ENCODE measurements around the gene HJV.

HJV gene

GRCh38 chr1:146020058-146021049 is 1.2 kb downstream of the HJV start:
- no peak for DNase-seq

DNA sequence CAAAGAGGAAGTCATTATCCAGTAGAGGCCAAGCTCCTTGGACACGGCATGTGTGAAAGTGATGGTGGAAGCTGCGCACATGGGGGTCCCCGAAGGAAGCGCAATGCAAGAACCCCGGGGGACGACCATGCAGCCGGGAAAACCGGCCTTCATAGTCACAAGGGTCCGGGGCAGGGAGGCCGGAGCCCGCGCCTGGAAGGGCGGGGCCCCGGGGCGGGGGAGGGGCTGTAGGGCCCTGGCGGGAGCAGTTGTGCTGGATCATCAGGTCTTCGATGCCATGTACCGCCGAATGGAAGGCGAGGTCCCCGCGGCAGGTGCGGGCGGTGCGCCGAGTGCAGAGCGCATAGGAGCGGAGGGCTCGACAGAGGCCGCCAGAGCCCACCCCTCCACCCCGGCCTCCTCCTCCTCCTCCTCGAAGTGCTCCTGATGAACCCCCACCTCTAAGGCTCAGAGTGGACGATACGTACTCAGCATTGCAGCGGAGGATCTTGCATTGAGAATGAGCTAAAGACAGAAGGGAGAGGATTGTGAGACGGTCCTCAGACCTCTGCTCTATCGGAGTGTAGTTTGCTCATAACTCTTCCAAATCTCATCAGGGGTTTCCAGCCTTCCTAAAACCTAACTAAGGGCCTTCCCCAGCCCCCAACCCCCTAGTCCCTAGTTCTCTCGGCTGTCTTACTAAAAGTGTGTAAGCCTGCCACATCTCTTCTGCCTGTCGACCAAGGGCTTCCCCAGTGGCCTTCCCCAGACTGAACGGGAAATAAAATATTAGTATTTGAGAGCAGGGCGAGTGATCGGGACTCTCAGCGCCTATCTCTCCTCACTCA is 2.1 kb downstream of the HJV start:
- DNase-seq = no peak

GRCh38 chr1:146016891-146017290 is 4.6 kb downstream of the HJV start:
- DNase-seq = no peak

DNA sequence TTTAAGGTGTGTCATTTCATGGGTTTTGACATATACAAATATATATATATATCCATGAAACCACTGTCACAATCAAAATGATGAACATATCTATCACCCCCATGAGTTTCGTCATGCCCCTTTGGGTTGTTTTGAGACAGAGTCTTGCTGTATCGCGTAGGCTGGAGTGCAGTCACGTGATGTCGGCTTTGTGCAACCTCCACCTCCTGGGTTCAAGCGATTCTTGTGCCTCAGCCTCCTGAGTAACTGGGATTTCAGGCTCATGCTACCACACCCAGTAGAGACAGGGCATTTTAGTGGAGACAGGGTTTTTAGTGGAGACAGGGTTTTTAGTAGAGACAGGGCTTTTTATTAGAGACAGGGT is 8.0 kb downstream of the HJV start:
- DNase-seq = no peak

DNA sequence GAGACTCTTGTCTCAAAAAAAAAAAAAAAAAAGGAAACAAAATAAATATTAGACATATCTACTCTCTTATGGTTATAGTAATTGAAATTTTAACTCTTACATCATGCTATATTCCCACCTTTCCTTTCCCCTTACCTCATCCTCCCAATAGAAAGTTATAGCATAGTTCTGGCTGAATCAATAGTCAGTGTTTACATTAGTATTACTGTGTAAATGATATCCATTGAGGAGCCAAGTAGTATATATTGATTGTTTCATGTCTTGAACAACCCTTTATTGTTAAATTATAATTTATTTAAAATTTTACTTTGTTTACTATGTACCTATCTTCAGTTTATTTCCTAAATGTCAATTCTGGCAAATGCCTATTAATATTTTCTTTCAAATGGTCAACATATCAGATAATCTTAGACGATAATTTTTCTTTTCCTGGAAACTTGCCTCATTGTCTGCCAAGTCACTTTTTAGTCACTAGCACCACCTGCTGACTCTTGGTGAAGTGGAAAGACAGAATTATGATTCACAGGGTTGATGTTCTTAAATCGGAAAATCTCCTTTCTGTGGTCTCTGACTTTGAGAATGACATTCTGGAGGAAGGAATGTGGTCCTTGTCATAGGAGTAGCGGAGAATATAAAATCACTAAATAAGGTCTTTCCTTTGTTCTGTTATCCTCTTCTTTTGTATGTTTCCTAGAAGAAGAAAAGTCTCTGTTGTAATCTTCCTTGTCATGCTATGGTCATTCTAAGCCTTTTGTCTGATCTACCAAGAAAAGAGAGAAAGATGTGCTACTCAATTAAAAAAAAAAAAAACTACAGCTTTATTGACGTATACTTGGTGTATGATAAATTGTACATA is 8.6 kb downstream of the HJV start:
- DNase-seq = peak; percentile 59

DNA sequence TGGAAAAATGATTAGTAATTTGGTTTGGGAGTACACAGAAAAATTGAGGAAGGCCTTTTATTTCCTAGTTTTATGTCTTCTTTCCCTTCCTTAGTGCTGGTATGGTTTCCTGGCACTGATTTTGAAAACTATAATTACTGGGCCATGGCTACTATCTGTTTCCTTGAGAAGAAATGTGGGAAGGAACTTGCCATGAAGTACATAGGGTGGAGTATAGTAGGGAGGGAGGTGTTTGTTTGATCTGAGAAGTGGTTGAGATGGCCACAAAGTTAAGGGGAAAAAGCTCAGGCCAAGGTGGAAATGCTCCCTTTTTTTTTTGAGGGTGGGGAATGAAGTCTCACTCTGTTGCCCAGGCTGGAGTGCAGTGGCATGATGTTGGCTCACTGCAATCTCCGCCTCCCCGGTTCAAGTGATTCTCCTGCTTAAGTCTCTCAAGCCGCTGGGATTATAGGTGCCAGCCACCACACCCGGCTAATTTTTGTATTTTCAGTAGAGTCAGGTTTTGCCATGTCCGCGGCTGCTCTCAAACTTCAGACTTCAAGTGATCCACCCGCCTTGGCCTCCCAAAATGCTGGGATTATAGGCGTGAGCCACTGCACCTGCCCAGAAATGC is 11.3 kb downstream of the HJV start:
- no peak for DNase-seq

- DNase-seq = no peak
Measured at GRCh38 chr1:146007489-146008133, 13.9 kb downstream of the HJV start.

- no peak for DNase-seq
Measured at GRCh38 chr1:146001709-146002108, 19.8 kb downstream of the HJV start.

GRCh38 chr1:145999321-146000024 is 22.1 kb downstream of the HJV start:
- peak; percentile 86 for DNase-seq

- DNase-seq = no peak
Measured at GRCh38 chr1:145997718-145998023, 23.9 kb downstream of the HJV start.

GRCh38 chr1:145997016-145997717 is 24.4 kb downstream of the HJV start:
- no peak for DNase-seq

DNA sequence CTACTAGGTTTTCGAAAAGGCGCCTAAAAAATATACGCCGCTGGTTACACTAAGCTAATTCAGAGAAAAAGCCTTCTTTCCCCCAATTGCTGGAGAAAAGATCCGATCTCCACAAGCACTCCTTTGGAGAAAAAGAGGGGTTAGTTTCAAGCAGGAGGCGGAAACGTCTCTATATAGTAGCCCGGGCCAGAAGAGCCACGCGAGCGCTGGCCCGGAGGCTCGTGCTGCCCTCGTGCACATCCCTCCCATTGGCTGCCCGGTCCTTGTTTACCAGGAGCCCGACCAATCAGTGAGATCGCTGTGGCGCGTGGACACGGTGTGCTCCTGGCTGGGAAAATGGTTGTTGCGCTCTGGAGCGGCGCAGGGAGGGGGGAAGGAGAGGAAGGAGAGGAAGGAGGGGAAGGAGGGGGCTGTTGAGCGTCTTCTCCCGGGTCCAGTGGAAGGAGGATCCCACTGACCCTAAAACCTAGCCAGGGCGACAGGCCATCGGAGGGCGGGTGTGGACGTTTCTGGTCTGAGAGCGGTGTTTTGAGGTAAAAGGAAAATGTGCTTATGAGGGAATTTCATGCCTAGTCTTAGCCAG is 25.0 kb downstream of the HJV start, which contains the start of gene TXNIP:
TSS of gene TXNIP (minus strand) at position 147 of the 583 bp plus-strand sequence. CDS start 313 bp downstream, outside the sequence.
- DNase-seq = peak; percentile 97

GRCh38 chr1:145995964-145996432 is 25.5 kb downstream of the HJV start:
- no peak for DNase-seq

DNA sequence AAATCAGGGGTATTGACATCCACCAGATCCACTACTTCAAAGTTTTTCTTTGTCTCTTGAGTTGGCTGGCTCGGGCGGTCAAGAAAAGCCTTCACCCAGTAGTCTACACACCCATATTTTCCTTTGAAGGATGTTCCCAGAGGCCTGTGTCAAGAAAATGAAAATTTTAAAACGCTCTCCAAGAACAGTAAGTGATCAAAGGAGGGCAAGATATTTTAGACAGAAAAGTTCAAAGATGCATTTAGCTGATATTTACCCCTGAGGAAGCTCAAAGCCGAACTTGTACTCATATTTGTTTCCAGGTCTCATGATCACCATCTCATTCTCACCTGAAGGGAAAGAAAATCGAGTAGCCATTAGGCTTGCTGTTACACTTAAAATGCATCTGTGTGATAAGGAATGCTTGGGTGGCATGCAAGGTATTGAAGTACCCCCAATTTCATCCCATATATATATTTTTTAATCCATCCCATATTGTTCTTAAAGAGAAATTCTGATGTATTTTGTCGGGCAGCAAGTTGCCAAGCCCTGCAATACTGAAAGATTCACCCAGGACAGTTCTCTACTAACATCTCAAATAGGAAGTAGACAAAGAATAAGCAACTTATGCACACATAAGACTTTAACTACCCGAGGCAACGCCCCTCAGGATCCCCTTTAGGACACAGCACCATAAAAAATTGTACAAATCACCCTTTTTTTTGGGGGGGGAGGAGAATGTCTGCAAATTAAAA is 26.2 kb downstream of the HJV start:
- DNase-seq = no peak

DNA sequence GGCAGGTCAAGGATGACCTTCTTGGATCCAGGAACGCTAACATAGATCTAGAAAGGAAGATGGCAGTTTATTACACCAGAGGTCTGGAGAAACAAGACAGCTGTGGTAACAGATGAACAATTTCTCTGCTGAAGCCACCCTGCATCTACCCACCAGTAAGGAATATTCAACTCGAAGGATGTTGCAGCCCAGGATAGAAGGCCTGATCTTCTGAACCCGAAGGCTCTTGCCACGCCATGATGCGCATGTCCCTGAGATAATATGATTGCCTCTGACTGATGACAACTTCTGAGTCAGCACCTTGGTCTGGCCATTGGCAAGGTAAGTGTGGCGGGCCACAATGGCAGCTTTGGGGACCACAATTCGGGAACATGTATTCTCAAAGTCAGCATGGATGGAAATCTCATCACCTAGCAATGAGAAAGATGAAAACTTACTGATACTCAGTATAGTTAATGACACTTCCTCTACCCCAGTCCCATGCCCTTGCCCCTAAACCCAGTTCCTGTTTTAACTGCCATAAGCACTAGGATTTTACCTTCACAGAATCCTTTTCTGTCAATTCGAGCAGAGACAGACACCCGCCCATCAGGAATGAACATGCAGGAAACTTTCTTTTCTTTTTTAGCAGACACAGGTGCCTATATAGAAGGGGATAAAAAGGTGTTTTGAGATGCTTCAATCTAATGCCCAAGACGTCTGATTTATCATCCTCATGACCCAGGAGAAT is 27.0 kb downstream of the HJV start:
- DNase-seq = no peak

DNA sequence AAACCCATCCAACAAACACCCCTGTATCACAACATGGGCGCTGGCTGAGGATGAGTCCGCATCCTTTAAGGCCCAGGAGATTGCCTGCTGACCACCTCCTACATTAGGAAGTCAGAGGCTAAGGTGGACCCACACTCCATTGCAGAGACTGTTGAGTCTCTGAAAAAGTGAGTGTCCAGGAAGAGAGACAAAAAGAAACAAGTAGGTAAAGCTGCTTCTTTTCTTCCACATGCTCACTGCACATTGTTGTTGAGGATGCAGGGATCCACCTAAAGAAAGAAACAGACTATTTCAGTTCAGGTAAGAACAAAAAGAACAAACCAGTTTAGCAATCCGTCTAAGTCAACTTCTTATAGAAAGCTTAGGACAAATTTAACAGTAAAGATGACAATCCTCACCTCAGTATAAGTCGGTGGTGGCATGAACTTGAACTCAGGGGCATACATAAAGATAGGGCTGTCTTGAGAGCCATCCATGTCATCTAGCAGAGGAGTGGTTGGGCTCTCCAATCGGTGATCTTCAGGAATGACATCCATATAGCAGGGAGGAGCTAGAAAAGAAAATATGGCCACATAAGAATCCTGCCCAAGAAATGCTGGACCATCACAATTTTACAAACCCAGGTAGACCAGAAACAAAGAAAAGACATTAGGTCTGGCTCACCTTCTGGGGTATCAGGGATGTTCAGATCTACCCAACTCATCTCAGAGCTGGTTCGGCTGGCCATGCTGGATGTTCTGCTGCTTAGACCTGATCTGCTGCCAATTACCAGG is 27.7 kb downstream of the HJV start:
- DNase-seq = no peak

DNA sequence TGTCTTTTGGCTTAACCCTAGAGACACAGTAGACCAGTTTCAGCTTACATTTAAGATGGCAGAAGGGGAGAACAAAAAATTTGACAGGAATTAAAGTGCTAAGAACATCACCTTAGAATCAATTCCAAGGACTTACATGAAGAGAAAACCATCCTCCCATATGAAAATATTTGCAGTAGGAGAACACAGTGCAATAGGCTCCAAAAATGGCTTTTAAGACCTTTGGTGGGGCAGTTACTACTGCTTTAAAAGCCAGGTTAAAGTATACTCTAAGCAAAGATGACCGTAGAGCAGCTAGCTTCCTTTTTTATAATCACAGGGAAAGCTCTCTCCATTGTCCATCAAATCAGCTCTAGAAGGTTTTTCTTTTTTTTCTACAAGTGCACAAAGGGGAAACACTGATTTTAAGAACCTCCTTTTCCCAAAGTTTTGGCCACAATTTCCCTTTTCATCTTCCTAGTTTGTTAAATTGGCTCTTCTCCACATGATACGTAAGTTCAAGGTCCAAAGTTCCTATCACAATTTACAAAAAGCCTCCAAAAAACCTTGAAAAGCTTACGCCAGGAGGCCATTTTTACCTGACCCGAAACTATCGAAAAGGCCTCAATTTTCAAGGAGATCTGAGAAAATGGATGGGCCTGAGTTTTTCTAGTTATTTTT is 28.4 kb downstream of the HJV start:
- DNase-seq = no peak

All from NCI-H2029 (cell line).